CD14-positive monocyte (primary cell): Measurements from ENCODE around the gene ANKRD10. TPM values are rescaled to one million over a fixed set of nuclear protein-coding genes. Genes with fewer than 3 reads are reported as not detected.

Experiments
- DNase-seq, 3 donors: peaks; one replicate each; pipeline ENCODE4 v3.0.0-alpha.2; 2011 to 2022
- H2AFZ ChIP-seq: 2 replicates; pipeline ENCODE4 v1.6.0; 2012; ENCODE audit warnings: mild to moderate bottlenecking, low read depth, low read length, inconsistent platforms; ENCODE audit not compliant: insufficient read depth, poor library complexity, severe bottlenecking
- H3K27ac ChIP-seq, 2 donors: 1 replicate in 1 of 2; 2 replicates in 1 of 2; pipeline ENCODE4 v1.5.1; 2012 to 2013; ENCODE audit warnings: low read length in 2 of 2, control low read depth in 1 of 2, inconsistent platforms in 1 of 2, low read depth in 1 of 2, mild to moderate bottlenecking in 1 of 2
- H3K27me3 ChIP-seq, 2 donors: one replicate each; pipeline versions ENCODE4 v1.6.0 to v1.6.1; 2011 to 2013; ENCODE audit warnings: low read length in 2 of 2; ENCODE audit not compliant: control insufficient read depth in 2 of 2, insufficient read depth in 2 of 2
- H3K36me3 ChIP-seq, 2 donors: replicated peaks in 1 of 2; 1 replicate in 1 of 2; 2 replicates in 1 of 2; pipeline versions ENCODE4 v1.5.1 to v1.6.1; 2012 to 2013; ENCODE audit warnings: low read length in 2 of 2, control low read depth in 1 of 2, inconsistent platforms in 1 of 2, mild to moderate bottlenecking in 1 of 2; ENCODE audit not compliant: insufficient read depth in 2 of 2, control insufficient read depth in 1 of 2
- H3K4me1 ChIP-seq, 2 donors: 1 replicate in 1 of 2; 2 replicates in 1 of 2; pipeline versions ENCODE4 v1.5.1 to v1.6.1; 2012 to 2013; ENCODE audit warnings: low read length in 2 of 2, control low read depth in 1 of 2, inconsistent platforms in 1 of 2, mild to moderate bottlenecking in 1 of 2, moderate library complexity in 1 of 2; ENCODE audit not compliant: insufficient read depth in 2 of 2, control insufficient read depth in 1 of 2
- H3K4me2 ChIP-seq: replicated peaks from 2 replicates; pipeline ENCODE3; 2012; ENCODE audit warnings: low read length, moderate library complexity, mild to moderate bottlenecking; ENCODE audit not compliant: poor library complexity, severe bottlenecking; ENCODE audit errors: extremely low read depth
- H3K4me3 ChIP-seq, 3 experiments: fragments of 200-600 bp in 1 of 3; sonication (generic) in 1 of 3; replicated peaks in 1 of 3; 1 replicate in 2 of 3; 2 replicates in 1 of 3; pipeline ENCODE4 v1.5.1; 2011 to 2013; ENCODE audit warnings: low read length in 3 of 3, mild to moderate bottlenecking in 3 of 3, control low read depth in 2 of 3, low read depth in 2 of 3, inconsistent platforms in 1 of 3, moderate library complexity in 1 of 3
- H3K79me2 ChIP-seq: 2 replicates; pipeline ENCODE4 v1.6.0; 2012; ENCODE audit warnings: mild to moderate bottlenecking, control low read depth, inconsistent platforms, low read length, moderate library complexity; ENCODE audit not compliant: insufficient read depth
- H3K9ac ChIP-seq: 2 replicates; pipeline ENCODE4 v1.6.0; 2017; ENCODE audit warnings: low read length, mild to moderate bottlenecking; ENCODE audit not compliant: insufficient read depth, poor library complexity, severe bottlenecking
- H3K9me3 ChIP-seq, 2 donors: replicated peaks in 1 of 2; 1 replicate in 1 of 2; 2 replicates in 1 of 2; pipeline versions ENCODE4 v1.5.1 to v1.6.1; 2012 to 2013; ENCODE audit warnings: low read length in 2 of 2, control low read depth in 1 of 2; ENCODE audit not compliant: control insufficient read depth in 1 of 2, insufficient read depth in 1 of 2
- H4K20me1 ChIP-seq: 2 replicates; pipeline ENCODE4 v1.6.0; 2012; ENCODE audit warnings: mild to moderate bottlenecking, low read length, control low read depth, moderate library complexity; ENCODE audit not compliant: insufficient read depth
- H3K27ac Mint-ChIP-seq, 7 donors: one replicate each; pipeline ENCODE4 v1.8.0; 2020; ENCODE audit warnings: mild to moderate bottlenecking in 7 of 7, mixed read lengths in 7 of 7, moderate library complexity in 6 of 7, inconsistent platforms in 2 of 7
- H3K27me3 Mint-ChIP-seq, 3 donors: one replicate each; pipeline ENCODE4 v1.8.0; 2021 to 2022; ENCODE audit warnings: low read depth in 3 of 3, mild to moderate bottlenecking in 3 of 3, mixed read lengths in 3 of 3, moderate library complexity in 3 of 3, inconsistent platforms in 1 of 3
- H3K36me3 Mint-ChIP-seq, 2 donors: one replicate each; pipeline ENCODE4 v1.8.0; 2020; ENCODE audit warnings: mixed read lengths in 2 of 2, inconsistent platforms in 1 of 2, mild to moderate bottlenecking in 1 of 2
- H3K4me1 Mint-ChIP-seq: one replicate; pipeline ENCODE4 v1.8.0; 2020; ENCODE audit warnings: mild to moderate bottlenecking, mixed read lengths
- H3K4me3 Mint-ChIP-seq, 2 donors: one replicate each; pipeline ENCODE4 v1.8.0; 2020; ENCODE audit warnings: mild to moderate bottlenecking in 2 of 2, mixed read lengths in 2 of 2, moderate library complexity in 1 of 2
- H3K9me3 Mint-ChIP-seq, 7 donors: one replicate each; pipeline ENCODE4 v1.8.0; 2020 to 2022; ENCODE audit warnings: mixed read lengths in 7 of 7, mild to moderate bottlenecking in 6 of 7, moderate library complexity in 6 of 7, inconsistent platforms in 2 of 7
- WGBS: methylation state at CpG from one replicate; pipeline ENCODE4 v1.1.5; 2013; ENCODE audit warnings: missing lambda C conversion rate; ENCODE audit not compliant: insufficient coverage; 5-methylcytosine and 5-hydroxymethylcytosine counted together
- intact Hi-C, 2 donors: fragments of 100-400 bp; cut with micrococcal nuclease; formaldehyde crosslinking; loops; one replicate each; pipeline versions ENCODE4 v1.15.0 to v1.15.1; 2023
- polyA plus RNA-seq, 3 donors: library from polyadenylated mRNA; depleted of rRNA in 1 of 3; unstranded in 2 of 3; stranded (reverse) in 1 of 3; fragments of 300-500 nt in 2 of 3; fragments of >200 nt in 1 of 3; fragmentation: Illumina TruSeq in 2 of 3; gene quantifications; 1 replicate in 2 of 3; 2 replicates in 1 of 3; pipeline ENCODE4 v1.2.3, GENCODE V29; 2012 to 2021
- TF ChIP-seq, protein P1 (sequence below): fragments of 200-600 bp; IDR thresholded peaks from one replicate; pipeline ENCODE4 v1.8.0; 2022; ENCODE audit warnings: antibody characterized with exemption, mild to moderate bottlenecking

ANKRD10 gene
- polyA plus RNA-seq, 3 donors: 30.5 to 79.9 (median 37.2) TPM

GRCh38 chr13:110879482-110879881 is 35.4 kb downstream of the ANKRD10 start:
- Histone ChIP-seq H3K27me3 (peaks cover 2 to 9% of the 10 kb centered on the region in 2 donors), H3K4me2 (no peak overlapping the region), H3K9me3 (no peaks in the 10 kb centered on the region), H3K4me3 (no peak overlapping the region), H3K79me2 (no peaks in the 10 kb centered on the region), H4K20me1 (no peaks in the 10 kb centered on the region), H3K9ac (no peak overlapping the region), H2AFZ (no peak overlapping the region), H3K4me1 (peaks cover 5 to 7% of the 10 kb centered on the region in 2 donors), H3K27ac (no peak overlapping the region), H3K36me3 (peaks cover 0 to 6% of the 10 kb centered on the region in 2 donors)
- Mint-ChIP-seq H3K9me3 (peaks cover 0 to 3% (median 0%) of the 10 kb centered on the region in 7 donors), H3K36me3 (peaks cover 2 to 19% of the 10 kb centered on the region in 2 donors), H3K27ac (no peak overlapping the region), H3K27me3 (peaks cover 11 to 18% (median 13%) of the 10 kb centered on the region in 3 donors), H3K4me1 (peaks cover 9% of the 10 kb centered on the region), H3K4me3 (no peak overlapping the region)
- DNase-seq: no peak
- TF ChIP-seq, protein P1, sequence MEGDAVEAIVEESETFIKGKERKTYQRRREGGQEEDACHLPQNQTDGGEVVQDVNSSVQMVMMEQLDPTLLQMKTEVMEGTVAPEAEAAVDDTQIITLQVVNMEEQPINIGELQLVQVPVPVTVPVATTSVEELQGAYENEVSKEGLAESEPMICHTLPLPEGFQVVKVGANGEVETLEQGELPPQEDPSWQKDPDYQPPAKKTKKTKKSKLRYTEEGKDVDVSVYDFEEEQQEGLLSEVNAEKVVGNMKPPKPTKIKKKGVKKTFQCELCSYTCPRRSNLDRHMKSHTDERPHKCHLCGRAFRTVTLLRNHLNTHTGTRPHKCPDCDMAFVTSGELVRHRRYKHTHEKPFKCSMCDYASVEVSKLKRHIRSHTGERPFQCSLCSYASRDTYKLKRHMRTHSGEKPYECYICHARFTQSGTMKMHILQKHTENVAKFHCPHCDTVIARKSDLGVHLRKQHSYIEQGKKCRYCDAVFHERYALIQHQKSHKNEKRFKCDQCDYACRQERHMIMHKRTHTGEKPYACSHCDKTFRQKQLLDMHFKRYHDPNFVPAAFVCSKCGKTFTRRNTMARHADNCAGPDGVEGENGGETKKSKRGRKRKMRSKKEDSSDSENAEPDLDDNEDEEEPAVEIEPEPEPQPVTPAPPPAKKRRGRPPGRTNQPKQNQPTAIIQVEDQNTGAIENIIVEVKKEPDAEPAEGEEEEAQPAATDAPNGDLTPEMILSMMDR: no peak
- intact Hi-C loops: no loop called here
- WGBS: 98% methylated on average over 13 of the region's 15 CpGs

GRCh38 chr13:110877737-110878258 is 37.1 kb downstream of the ANKRD10 start:
- WGBS: no CpG with 5 or more reads among the region's 4 CpGs
- intact Hi-C loops: no loop called here

More at GRCh38 chr13:110877737-110878258, 37.1 kb downstream of the ANKRD10 start:
- H3K36me3 ChIP-seq: no peaks in the 10 kb centered on the region
- no peaks in the 10 kb centered on the region for H3K9me3 ChIP-seq
- H3K27me3 ChIP-seq: peaks cover 2 to 15% of the 10 kb centered on the region in 2 donors
- H3K4me2 ChIP-seq: no peak overlapping the region
- no peak overlapping the region for H3K4me3 ChIP-seq
- Mint-ChIP-seq H3K27me3 (peaks cover 11 to 18% (median 17%) of the 10 kb centered on the region in 3 donors), H3K4me1 (peaks cover 7% of the 10 kb centered on the region), H3K36me3 (peaks cover 2 to 14% of the 10 kb centered on the region in 2 donors), H3K27ac (no peak overlapping the region), H3K4me3 (no peak overlapping the region), H3K9me3 (peaks cover 0 to 4% (median 3%) of the 10 kb centered on the region in 7 donors)
- no peak overlapping the region for H3K27ac ChIP-seq
- H3K9ac ChIP-seq: no peak overlapping the region
- no peak for DNase-seq
- no peak overlapping the region for H2AFZ ChIP-seq
- peaks cover 9 to 11% of the 10 kb centered on the region in 2 donors for H3K4me1 ChIP-seq
- H3K79me2 ChIP-seq: no peaks in the 10 kb centered on the region
- TF ChIP-seq, protein P1: no peak
- no peaks in the 10 kb centered on the region for H4K20me1 ChIP-seq
